HL-60 (cell line): ENCODE results near the gene PLPP2.

Experiments used
- DNase-seq, 2 experiments: peaks; one replicate each; pipeline ENCODE4 v3.0.0-alpha.2; 2010 to 2020; ENCODE audit warnings: low read depth in 1 of 2, low spot score in 1 of 2
- H3K27ac ChIP-seq: fragments of 250-450 bp; sonication (Bioruptor Pico); replicated peaks from 2 replicates; pipeline ENCODE4 v1.5.1; 2020; ENCODE audit warnings: mild to moderate bottlenecking, moderate library complexity
- H3K27me3 ChIP-seq: fragments of 250-450 bp; sonication (Bioruptor Pico); 2 replicates; pipeline ENCODE4 v1.5.1; 2021; ENCODE audit warnings: mild to moderate bottlenecking, moderate library complexity; ENCODE audit not compliant: insufficient read depth, poor library complexity, severe bottlenecking
- H3K4me3 ChIP-seq: replicated peaks from 2 replicates; pipeline ENCODE4 v1.5.1; 2011; ENCODE audit warnings: mild to moderate bottlenecking, control low read depth, low read length; ENCODE audit not compliant: insufficient read depth
- CTCF ChIP-seq: IDR thresholded peaks from one replicate; pipeline ENCODE4 v1.5.1; 2011; ENCODE audit warnings: low read length, control low read depth, inconsistent platforms; ENCODE audit not compliant: insufficient read depth
- GABPA ChIP-seq: IDR thresholded peaks from 2 replicates; pipeline ENCODE4 v1.6.1; 2012; ENCODE audit warnings: low read depth
- POLR2AphosphoS5 ChIP-seq: IDR thresholded peaks from 2 replicates; pipeline ENCODE4 v1.6.1; 2012; ENCODE audit warnings: low read depth
- SPI1 ChIP-seq: IDR thresholded peaks from 2 replicates; pipeline ENCODE4 v1.6.1; 2012; ENCODE audit warnings: low read depth, mild to moderate bottlenecking, borderline replicate concordance
- TF ChIP-seq, protein P1 (sequence below): IDR thresholded peaks from 2 replicates; pipeline ENCODE4 v1.6.1; 2012; ENCODE audit warnings: low read depth; ENCODE audit not compliant: insufficient replicate concordance

PLPP2 gene

DNA sequence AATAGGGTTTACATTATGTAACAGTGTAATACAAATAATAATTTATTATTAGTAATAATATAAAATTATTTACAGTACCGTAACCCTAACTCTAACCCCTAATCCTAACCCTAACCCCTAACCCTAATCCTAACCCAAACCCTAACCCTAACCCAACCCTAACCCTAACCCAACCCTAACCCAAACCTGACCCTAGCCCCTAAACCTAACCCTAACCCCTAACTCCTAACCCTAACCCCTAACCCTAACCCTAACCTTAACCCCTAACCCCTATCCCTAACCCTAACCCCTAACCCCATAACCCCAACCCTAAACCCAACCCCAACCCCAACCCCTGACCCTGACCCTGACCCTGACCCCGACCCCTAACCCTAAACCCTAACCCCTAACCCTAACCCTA is 45.7 kb downstream of the PLPP2 start:
- H3K27me3 ChIP-seq, result no peaks in the 10 kb centered on the region
- no peak for DNase-seq
- H3K4me3 ChIP-seq, result no peak overlapping the region
- TF ChIP-seq SPI1 (no peak), CTCF (no peak), POLR2AphosphoS5 (no peak), GABPA (no peak)
- TF ChIP-seq, protein P1, sequence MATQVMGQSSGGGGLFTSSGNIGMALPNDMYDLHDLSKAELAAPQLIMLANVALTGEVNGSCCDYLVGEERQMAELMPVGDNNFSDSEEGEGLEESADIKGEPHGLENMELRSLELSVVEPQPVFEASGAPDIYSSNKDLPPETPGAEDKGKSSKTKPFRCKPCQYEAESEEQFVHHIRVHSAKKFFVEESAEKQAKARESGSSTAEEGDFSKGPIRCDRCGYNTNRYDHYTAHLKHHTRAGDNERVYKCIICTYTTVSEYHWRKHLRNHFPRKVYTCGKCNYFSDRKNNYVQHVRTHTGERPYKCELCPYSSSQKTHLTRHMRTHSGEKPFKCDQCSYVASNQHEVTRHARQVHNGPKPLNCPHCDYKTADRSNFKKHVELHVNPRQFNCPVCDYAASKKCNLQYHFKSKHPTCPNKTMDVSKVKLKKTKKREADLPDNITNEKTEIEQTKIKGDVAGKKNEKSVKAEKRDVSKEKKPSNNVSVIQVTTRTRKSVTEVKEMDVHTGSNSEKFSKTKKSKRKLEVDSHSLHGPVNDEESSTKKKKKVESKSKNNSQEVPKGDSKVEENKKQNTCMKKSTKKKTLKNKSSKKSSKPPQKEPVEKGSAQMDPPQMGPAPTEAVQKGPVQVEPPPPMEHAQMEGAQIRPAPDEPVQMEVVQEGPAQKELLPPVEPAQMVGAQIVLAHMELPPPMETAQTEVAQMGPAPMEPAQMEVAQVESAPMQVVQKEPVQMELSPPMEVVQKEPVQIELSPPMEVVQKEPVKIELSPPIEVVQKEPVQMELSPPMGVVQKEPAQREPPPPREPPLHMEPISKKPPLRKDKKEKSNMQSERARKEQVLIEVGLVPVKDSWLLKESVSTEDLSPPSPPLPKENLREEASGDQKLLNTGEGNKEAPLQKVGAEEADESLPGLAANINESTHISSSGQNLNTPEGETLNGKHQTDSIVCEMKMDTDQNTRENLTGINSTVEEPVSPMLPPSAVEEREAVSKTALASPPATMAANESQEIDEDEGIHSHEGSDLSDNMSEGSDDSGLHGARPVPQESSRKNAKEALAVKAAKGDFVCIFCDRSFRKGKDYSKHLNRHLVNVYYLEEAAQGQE, result no peak
- no peak overlapping the region for H3K27ac ChIP-seq
